OCI-LY1 (cell line): ENCODE measurements around the gene KRT12.

Experiments used
- EZH2 ChIP-seq: fragments of 200-600 bp; sonication (generic), shearing (Covaris generic); IDR thresholded peaks from 2 replicates; pipeline ENCODE4 v1.8.0; 2017; ENCODE audit warnings: borderline replicate concordance, mixed run types, mild to moderate bottlenecking, antibody characterized with exemption, low read length, moderate library complexity, mixed read lengths
- TF ChIP-seq, protein P1 (sequence below): fragments of 200-600 bp; sonication (generic), shearing (Covaris generic); IDR thresholded peaks from 2 replicates; pipeline ENCODE4 v1.5.1; 2017; ENCODE audit warnings: mild to moderate bottlenecking, antibody characterized with exemption, low read length, moderate library complexity, mixed read lengths

DNA sequence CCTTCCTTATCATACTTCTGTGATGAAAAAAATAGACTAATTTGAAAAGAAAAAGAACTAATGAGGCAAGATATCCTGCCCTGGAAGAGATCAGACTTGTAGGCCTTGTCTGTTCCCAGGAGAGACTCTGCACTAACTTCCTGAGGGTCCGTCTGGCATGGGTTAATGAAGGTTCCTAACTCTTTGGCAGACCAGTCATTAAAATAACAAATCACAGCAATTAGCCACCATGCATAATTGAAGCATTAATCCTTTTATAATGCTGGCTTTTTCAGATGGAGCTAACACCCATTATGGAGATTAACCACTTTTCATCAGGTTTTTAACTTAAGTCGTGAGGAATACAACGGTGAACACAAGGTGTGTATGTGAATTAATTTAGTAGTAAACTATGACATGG lies 34.2 kb downstream of the KRT12 start:
- TF ChIP-seq, protein P1, sequence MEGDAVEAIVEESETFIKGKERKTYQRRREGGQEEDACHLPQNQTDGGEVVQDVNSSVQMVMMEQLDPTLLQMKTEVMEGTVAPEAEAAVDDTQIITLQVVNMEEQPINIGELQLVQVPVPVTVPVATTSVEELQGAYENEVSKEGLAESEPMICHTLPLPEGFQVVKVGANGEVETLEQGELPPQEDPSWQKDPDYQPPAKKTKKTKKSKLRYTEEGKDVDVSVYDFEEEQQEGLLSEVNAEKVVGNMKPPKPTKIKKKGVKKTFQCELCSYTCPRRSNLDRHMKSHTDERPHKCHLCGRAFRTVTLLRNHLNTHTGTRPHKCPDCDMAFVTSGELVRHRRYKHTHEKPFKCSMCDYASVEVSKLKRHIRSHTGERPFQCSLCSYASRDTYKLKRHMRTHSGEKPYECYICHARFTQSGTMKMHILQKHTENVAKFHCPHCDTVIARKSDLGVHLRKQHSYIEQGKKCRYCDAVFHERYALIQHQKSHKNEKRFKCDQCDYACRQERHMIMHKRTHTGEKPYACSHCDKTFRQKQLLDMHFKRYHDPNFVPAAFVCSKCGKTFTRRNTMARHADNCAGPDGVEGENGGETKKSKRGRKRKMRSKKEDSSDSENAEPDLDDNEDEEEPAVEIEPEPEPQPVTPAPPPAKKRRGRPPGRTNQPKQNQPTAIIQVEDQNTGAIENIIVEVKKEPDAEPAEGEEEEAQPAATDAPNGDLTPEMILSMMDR: no peak
- TF ChIP-seq EZH2: no peak
